ENCODE data around the gene ATP2C2.
"Not testable (repeated sequence)": the region's sequence is repeated elsewhere in the genome, so short reads cannot be mapped to it uniquely, and the experiment has no call there.

ATP2C2 gene

GRCh38 chr16:84421938-84422220 is 53.5 kb downstream of the ATP2C2 start:
- no peak for DNase-seq

GRCh38 chr16:84423416-84423837 is 55.1 kb downstream of the ATP2C2 start:
- DNase-seq, result peak; percentile 10

GRCh38 chr16:84425696-84426095 is 57.4 kb downstream of the ATP2C2 start:
- no peak for DNase-seq

GRCh38 chr16:84426804-84427203 is 58.5 kb downstream of the ATP2C2 start:
- no peak for DNase-seq

- DNase-seq, result no peak
Measured at GRCh38 chr16:84427553-84427952, 59.2 kb downstream of the ATP2C2 start.

- no peak for DNase-seq
Measured at GRCh38 chr16:84430860-84431259, 62.5 kb downstream of the ATP2C2 start.

GRCh38 chr16:84434800-84435199 is 66.5 kb downstream of the ATP2C2 start:
- DNase-seq, result no peak

GRCh38 chr16:84436196-84436595 is 67.9 kb downstream of the ATP2C2 start:
- no peak for DNase-seq

- no peak for DNase-seq
Measured at GRCh38 chr16:84438971-84439696, 70.8 kb downstream of the ATP2C2 start.

GRCh38 chr16:84442416-84443145 is 74.2 kb downstream of the ATP2C2 start:
- DNase-seq, result no peak

GRCh38 chr16:84443166-84443802 is 74.9 kb downstream of the ATP2C2 start:
- no peak for DNase-seq

GRCh38 chr16:84444476-84444875 is 76.1 kb downstream of the ATP2C2 start:
- DNase-seq, result no peak

- no peak for DNase-seq
Measured at GRCh38 chr16:84446084-84446483, 77.7 kb downstream of the ATP2C2 start.

- no peak for DNase-seq
Measured at GRCh38 chr16:84446596-84447392, 78.5 kb downstream of the ATP2C2 start.

GRCh38 chr16:84448444-84448843 is 80.1 kb downstream of the ATP2C2 start:
- no peak for DNase-seq

GRCh38 chr16:84449156-84450140 is 81.1 kb downstream of the ATP2C2 start:
- DNase-seq, result no peak

GRCh38 chr16:84450176-84450865 is 82.0 kb downstream of the ATP2C2 start:
- no peak for DNase-seq

GRCh38 chr16:84451010-84451676 is 82.8 kb downstream of the ATP2C2 start:
- not testable (repeated sequence) for DNase-seq

- DNase-seq, result no peak
Measured at GRCh38 chr16:84451781-84452180, 83.4 kb downstream of the ATP2C2 start.

- DNase-seq, result no peak
Measured at GRCh38 chr16:84453061-84453752, 84.9 kb downstream of the ATP2C2 start.
